HepG2 (cell line): ENCODE results near the gene ODAM.

Experiments used
- CBX2 ChIP-seq, 2 experiments: fragments of 200-600 bp in 1 of 2; sonication (generic); formaldehyde crosslinking in 1 of 2; IDR thresholded peaks; 2 replicates each; pipeline versions ENCODE4 v1.7.0 to v1.8.1; 2018 to 2022; ENCODE audit warnings: low read depth in 2 of 2, low read length in 1 of 2, mild to moderate bottlenecking in 1 of 2, missing genetic modification reagents in 1 of 2
- POLR2A ChIP-seq, 2 experiments: IDR thresholded peaks; 2 replicates each; pipeline ENCODE4 v1.6.1; 2011; ENCODE audit warnings: low read depth in 2 of 2, low read length in 2 of 2, mild to moderate bottlenecking in 1 of 2, moderate library complexity in 1 of 2; ENCODE audit not compliant: insufficient read depth in 1 of 2
- RCOR2 ChIP-seq: IDR thresholded peaks from 2 replicates; pipeline ENCODE4 v1.6.1; 2016; ENCODE audit warnings: missing biosample characterization, missing genetic modification reagents
- SRY ChIP-seq: sonication (generic); formaldehyde crosslinking; IDR thresholded peaks from 2 replicates; pipeline ENCODE4 v1.8.0; 2022; ENCODE audit warnings: mild to moderate bottlenecking, missing genetic modification reagents
- TFDP1 ChIP-seq: IDR thresholded peaks from 2 replicates; pipeline ENCODE4 v1.6.1; 2016; ENCODE audit warnings: missing compliant biosample characterization, missing genetic modification reagents, borderline replicate concordance
- ZZZ3 ChIP-seq: sonication (generic); formaldehyde crosslinking; IDR thresholded peaks from 2 replicates; pipeline ENCODE4 v1.4.0; 2020; ENCODE audit warnings: missing genetic modification reagents, mild to moderate bottlenecking, borderline replicate concordance

GRCh38 chr4:70181864-70182263, 13.7 kb upstream of the ODAM start:
- no peak for TF ChIP-seq SRY
- no peak for TF ChIP-seq TFDP1 (CRISPR knock-in tag)
- TF ChIP-seq ZZZ3 (CRISPR knock-in tag) = no peak
- TF ChIP-seq CBX2 (IDR thresholded peaks at IDR 0.05; ENCODE audit: low read depth, low read length) = no peak
- TF ChIP-seq CBX2 (CRISPR knock-in tag; IDR thresholded peaks at IDR 0.05; ENCODE audit: low read depth) = no peak
- no peak for TF ChIP-seq POLR2A (IDR thresholded peaks at IDR 0.05; ENCODE audit: insufficient read depth in 1 of 2, low read depth in 2 of 2, low read length in 2 of 2)
- no peak for TF ChIP-seq RCOR2 (CRISPR knock-in tag)
